Erythroblast (primary cell): Measurements from ENCODE around the gene PPP1R14C.

Experiments
- GATA1 ChIP-seq: IDR thresholded peaks from 2 replicates; pipeline ENCODE4 v1.6.1; 2011; ENCODE audit warnings: low read depth, mild to moderate bottlenecking, control low read depth, low read length, moderate library complexity
- POLR2A ChIP-seq: IDR thresholded peaks from 2 replicates; pipeline ENCODE4 v1.6.1; 2011; ENCODE audit warnings: mild to moderate bottlenecking, low read length

GRCh38 chr6:150230164-150230561 is 87.3 kb downstream of the PPP1R14C start:
- no peak for TF ChIP-seq POLR2A
- TF ChIP-seq GATA1: no peak
